Thyroid gland (tissue), 4 donors: ENCODE data around the gene CPNE9.

ENCODE experiments used
- CTCF ChIP-seq, 6 experiments: fragments of 200-600 bp in 3 of 6; fragments of 450-650 bp in 3 of 6; sonication (generic) in 3 of 6; IDR thresholded peaks; one replicate each; pipeline ENCODE4 v1.5.1; 2016 to 2019; ENCODE audit warnings: antibody characterized with exemption in 6 of 6, mild to moderate bottlenecking in 2 of 6, inconsistent platforms in 1 of 6, moderate library complexity in 1 of 6
- POLR2A ChIP-seq, 2 donors: fragments of 450-650 bp; IDR thresholded peaks; one replicate each; pipeline ENCODE4 v1.6.1; 2017; ENCODE audit warnings: antibody characterized with exemption in 2 of 2, mild to moderate bottlenecking in 2 of 2, moderate library complexity in 1 of 2

GRCh38 chr3:9750556-9751411, 47.2 kb downstream of the CPNE9 start:
- TF ChIP-seq CTCF (IDR thresholded peaks at IDR 0.05) = no peak
- TF ChIP-seq POLR2A (IDR thresholded peaks at IDR 0.05) = no peak
